NCI-H69 (cell line): Measurements from ENCODE around the gene AP4S1.
"Not testable (repeated sequence)": the region's sequence is repeated elsewhere in the genome, so short reads cannot be mapped to it uniquely, and the experiment has no call there.

Experiments
- DNase-seq: peaks from one replicate; lab custom pipeline; 2025; lab: John Stamatoyannopoulos, UW

The AP4S1 gene

GRCh38 chr14:31006703-31007102, 18.7 kb upstream of the AP4S1 start:
- DNase-seq = no peak

DNA sequence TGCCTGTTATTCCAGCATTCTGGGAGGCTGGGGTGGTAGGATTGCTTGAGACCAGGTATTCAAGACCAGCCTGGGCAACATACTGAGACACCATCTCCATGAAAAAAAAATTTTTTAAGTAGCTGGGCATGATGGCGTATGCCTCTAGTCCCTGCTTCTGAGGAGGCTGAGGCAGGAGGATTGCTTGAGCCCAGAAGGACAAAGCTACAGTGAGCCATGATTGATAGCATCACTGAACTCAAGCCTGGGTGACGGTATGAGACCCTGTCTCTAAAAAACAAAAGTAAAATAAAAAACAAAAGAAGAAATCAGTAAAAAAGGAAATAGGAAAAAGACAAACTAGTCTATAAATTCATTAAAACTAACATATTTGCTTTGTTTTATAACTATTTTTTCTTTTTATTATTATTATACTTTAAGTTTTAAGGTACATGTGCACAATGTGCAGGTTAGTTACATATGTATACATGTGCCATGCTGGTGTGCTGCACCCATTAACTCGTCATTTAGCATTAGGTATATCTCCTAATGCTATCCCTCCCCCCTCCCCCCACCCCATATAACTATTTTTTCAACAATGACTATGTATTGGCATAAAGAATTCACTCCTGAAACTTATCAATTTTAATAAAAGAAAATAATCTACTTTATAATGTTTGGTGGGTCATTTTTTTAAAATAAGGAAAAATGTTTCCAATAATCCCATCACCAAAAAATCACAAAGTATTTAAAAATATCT, 15.4 kb upstream of the AP4S1 start:
- DNase-seq = no peak

DNA sequence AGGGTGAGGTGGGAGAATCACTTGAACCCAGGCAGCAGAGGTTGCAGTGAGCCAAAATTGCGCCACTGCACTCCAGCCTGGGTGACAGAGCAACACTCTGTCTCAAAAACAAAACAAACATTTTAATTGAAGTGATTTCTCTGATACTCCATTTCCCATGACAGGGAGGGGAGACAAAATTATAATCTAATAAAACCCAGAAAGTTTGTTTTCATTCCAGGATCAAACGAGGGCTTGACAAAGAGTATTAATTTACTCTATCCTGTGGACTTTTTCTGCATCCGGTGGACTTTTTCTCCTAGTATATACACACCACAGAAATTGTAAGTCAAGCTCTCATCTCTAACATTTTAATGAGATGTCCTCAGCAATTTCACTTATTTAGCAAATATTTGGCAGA, 14.5 kb upstream of the AP4S1 start:
- DNase-seq = no peak

DNA sequence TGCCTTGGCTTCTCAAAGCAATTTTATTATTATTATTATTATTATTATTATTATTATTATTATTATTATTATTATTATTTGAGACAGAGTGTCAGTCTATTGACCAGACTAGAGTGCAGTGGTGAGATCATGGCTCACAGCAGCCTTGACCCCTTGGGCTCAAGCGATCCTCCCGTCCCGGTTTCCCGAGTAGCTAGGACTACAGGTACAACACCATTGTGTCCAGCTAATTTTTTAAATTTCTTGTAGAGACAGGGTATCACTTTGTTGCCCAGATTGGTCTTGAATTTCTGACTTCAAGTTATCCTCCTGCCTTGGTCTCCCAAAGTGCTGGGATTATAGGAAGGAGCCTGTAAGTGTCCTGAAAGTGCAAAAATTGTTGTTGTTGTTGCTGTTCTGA, 11.6 kb upstream of the AP4S1 start:
- no peak for DNase-seq

DNA sequence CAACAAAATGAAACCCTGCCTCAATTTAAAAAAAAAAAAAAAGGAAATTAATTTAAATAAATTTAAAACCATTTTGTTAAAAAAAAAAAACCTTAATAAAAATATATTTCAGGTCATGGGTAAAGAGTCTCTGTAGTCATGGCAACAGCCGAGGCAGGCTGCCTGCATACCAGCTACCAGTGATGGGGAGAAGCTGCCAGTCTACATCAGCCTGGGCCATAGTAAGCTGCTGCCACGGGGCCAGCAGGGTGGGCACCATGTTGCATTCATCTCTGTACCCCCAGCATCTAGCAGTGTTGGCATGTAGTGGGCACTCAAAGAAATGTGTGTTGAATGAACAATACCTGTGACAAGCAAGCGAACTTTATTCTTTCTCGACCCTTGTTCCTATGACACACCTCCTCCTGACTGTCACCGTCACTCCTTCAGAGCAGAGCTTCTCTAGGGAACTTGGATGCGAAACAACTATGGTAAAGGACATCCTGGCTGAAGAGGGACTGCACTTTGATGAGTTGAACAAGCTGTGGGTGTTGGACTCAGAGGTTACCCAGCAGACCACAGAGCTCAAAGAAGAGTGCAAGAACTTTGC, 7.3 kb upstream of the AP4S1 start:
- no peak for DNase-seq

GRCh38 chr14:31020834-31021575, 4.4 kb upstream of the AP4S1 start:
- no peak for DNase-seq

DNA sequence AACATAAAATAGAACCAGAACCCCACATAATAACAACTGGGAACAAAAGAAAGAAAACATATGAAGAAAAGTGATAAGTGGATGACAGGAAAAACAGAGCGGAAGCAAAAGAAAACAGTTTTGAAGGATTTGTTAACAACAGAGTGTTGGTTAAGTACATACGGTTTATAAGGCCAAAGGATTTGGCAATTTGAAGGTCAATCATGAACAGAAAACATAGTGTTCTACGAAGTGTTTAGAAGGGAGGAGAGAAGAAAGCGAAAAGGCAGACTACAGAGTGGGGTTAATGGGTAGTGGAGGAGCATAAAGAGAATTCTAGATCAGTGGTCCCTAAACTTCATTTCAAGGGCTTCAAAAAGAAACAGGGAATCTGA, 3.9 kb upstream of the AP4S1 start:
- DNase-seq = no peak

GRCh38 chr14:31022386-31022785, 3.1 kb upstream of the AP4S1 start:
- no peak for DNase-seq

GRCh38 chr14:31024010-31024480, 1.4 kb upstream of the AP4S1 start:
- DNase-seq = no peak

DNA sequence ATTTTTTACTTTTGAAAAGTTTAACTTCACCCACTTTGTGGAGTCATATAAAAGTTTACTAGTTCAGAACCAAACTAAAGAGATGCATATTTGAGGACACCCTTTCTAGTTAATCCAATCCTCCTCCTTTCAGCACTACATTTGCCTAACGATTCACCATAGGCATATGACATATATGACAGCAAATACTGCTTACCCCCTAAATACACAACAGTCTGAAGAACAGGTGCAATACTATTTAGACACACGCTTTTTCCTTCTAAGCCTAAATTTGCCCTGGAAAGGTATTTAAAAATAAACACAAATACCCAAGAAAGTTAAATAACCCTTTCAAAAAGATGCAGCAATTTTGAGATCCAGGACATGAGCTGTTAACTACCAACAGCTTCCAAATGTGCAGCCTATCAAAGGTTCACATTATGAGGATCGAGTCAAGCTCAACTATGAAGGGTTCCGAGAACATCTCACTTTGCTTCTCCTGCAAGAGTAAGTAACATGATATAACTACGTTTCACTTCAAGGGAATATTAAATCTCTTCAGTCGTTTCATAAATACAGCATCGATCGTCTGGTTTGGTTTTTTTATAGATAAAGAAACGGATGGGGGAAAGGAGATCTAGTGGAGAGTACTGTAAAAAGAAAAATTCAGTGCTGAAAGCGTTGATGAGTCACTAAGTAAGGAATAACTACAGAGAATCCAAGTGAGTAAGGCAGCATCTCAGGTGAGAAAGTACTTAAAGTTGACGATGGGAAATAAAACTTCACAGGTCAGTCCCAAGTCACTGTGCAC, 677 bp upstream of the AP4S1 start:
- DNase-seq = peak; percentile 35

DNA sequence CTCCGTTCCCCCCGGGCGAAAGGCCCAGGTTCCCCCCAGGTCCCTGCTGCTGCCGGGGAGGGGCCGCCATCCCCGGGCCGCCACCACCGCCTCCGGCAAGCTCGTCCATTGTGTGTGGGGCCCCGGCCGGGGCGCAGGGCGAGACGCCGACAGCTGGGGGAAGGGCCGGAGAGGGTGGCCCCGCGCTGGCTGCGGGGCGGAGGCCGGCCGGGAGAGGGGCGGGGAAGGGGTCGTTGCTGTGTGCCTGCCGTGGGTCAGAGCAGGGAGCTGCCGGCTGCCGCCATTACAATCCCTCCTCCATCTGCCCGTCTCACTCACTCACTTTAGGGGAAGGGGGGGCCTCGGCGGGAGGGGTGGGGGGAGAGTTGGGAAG, 614 bp downstream of the AP4S1 start, which contains the start of gene STRN3:
STRN3 (minus strand) TSS at position 303 of the 373 bp plus-strand sequence; CDS start at position 109, 194 bp downstream.
- no peak for DNase-seq

DNA sequence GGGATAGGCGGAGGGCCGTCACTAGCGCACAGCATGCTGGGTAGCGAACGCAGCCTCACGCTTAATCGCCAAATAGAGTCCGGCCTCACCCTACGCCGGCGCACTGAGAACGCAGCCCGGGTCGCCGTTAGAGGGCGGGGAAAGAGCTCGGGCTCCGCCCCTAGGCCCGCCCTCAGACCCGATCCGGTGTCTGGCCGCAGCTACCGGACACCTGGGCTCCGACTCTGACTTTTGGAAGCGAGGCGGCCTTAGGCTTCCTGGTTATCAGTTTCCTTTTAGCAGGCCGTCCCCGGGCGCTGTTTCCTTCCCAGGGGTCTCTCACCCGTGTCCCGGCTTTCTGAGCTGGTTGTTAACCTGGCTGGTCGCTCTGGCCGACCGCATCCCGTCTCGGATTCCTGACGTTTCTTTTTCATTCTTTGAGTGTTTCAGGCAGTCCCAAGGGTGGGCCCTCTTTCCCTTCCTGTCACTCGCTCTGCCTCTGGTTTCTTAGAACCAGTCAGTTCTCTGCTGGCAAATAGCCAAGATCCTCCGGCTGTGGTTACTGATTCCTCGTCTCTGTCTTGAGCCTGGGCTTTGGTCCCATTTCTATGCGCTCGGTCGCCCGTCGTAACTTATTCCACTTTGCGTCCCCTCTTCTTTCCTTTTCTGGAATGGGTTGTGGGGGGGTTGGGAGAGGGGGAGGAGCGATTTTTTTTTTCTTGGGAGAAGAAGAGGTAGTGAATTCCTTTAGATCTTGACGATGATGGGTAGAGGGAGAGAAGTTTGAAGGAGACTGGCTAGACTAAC, 1.2 kb downstream of the AP4S1 start:
- peak; percentile 98 for DNase-seq

DNA sequence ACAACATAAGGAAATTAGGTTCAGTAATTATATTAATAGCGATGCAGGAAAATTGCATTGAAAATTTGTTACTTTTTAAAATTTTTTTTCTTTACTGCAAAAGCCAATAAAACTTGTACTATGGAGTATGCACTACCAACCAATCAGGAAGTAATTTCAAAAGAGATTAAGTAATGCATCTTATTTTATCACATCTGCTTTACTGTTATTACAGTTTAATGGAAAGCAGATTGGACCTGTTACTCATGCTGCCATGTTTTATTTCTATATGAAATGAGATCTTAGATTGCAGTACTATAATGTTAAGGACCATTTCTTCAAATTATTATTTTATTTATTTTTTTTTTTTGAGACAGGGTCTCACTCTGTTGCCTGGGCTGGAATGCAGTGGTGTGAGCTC, 2.4 kb downstream of the AP4S1 start:
- no peak for DNase-seq

GRCh38 chr14:31029016-31029970, 3.8 kb downstream of the AP4S1 start:
- DNase-seq = peak; percentile 24

DNA sequence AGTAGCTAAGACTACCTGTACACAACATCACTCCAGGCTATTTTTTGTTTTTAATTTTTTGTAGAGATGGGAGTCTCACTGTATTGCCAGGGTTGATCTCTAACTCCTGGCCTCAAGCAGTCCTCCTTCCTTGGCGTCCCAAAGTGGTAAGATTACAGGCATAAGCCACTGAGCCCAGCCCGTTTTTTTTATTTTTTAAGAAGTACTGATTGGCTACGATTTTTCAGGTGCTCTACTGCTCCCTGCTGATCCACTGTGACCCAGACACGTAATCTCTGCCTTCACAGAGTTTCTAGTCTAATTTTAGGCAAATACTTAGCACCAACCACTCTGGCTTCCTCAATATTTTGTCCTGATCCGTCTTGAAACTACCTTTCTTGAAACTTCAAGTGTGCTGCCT, 5.0 kb downstream of the AP4S1 start:
- DNase-seq = no peak

DNA sequence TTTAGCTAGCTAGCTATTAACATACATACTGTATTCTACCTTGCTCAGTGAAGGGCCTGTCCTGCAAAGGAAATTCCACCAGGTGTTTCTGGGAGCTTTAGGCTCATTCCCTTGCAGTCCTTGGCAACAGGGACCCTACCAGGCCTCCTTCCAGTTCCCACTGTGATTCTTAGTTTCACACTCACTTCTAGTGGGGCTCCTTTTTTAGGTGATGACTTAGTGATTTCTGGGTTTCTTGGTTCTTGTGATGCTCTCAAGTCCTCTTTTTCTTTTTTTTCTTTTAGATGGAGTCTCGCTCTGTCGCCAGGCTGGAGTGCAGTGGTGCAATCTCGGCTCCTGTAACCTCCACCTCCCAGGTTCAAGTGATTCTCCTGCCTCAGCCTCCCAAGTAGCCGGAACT, 11.1 kb downstream of the AP4S1 start:
- DNase-seq = no peak

DNA sequence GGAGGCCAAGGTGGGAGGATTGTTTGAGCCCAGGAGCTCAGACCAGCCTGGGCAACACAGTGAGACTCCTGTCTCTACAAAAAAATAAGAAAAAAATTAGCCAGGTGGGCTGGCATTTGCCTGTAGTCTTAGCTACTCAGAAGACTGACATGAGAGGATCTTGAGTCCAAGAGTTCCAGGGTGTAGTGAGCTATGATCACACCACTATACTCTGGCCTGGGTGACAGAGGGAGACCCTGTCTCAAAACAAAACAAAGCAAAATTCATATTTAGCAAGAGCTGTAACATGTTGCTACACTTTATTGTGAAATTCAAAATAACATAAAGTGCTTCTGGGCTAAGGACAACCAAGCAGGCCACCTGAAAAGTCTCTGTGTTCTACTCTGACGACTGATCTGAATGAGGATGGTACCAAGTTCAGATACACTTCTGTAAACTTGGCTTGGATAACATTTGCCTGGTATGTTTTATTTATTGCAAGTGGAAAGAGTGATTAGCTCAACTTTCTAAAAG, 12.3 kb downstream of the AP4S1 start:
- DNase-seq = peak; percentile 43

- peak; percentile 86 for DNase-seq
Measured at GRCh38 chr14:31038521-31039166, 13.2 kb downstream of the AP4S1 start.

GRCh38 chr14:31042300-31042699, 16.9 kb downstream of the AP4S1 start:
- no peak for DNase-seq

GRCh38 chr14:31042893-31043292, 17.4 kb downstream of the AP4S1 start:
- DNase-seq = not testable (repeated sequence)
